Measurements from ENCODE around the gene AKTIP. TPM values are rescaled to one million over a fixed set of nuclear protein-coding genes. Genes with fewer than 3 reads are reported as not detected.

Gene AKTIP
- total RNA-seq, 1 donor from 2014 or later, result 32.2 TPM

DNA sequence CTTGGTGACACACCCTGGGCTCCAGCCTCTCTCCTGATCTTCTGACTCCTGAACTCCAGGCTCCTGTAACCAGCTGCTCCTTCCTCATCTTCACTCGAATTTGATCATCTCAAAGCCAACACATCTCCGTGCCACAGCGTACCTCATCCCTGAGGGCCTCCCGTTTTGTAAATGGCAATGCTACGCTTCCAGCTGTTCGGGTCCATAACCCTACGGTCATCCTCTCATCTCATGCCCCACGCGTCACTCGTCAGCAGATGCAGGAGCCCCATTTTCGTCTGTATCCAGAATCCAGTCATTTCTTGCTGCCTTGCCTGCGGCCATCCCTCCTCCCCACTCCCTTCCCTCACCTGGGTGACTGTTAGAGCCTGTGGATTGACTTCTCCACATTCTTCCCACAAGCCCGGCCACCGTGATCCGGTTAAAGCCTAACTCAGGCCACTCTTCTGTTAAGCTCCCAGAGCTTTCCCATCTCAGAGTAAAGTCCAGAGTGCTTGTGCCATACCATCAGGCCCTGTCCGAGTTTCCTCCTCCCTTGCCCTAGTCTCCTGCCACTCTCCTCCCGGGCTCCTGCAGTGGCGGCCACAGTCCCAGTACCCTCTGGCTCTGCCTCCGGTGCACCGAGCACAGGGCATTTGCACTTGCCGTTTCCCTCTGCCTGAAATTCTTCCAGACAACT, 20.3 kb upstream of the AKTIP start:
- no peak overlapping the region for H3K27ac ChIP-seq
- DNase-seq (ENCODE audit: extremely low spot score in 2 of 2), result no peak

DNA sequence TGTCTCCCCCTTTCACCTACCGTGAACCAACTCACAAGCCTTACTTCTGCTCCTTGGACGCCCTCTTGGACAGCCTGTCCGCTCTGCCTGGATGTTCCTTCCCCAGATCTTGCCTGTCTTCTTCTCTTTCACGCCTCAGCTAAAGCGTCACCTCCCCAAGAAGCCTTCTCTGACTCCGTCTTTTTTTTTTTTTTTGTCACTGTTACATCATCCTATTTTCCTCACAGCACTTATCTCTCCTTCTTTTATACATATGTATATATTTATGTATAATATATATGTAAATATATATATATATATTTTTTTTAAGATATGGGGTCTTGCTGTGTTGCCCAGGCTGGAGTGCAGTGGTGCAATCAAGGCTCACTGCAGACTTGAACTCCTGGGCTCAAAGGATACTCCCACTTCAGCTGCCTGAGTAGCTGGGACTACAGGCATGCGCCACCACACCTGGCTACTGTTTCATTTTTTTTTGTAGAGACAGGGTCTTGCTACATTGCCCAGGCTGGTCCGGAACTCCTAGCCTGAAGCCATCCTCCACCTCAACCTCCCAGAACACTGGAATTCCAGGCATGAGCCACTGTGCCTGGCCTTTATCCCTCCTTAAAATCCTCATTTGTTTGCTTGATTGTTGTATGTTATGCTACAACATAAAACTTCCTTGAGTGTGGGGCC, 16.5 kb upstream of the AKTIP start:
- TF ChIP-seq POLR2AphosphoS5 (IDR thresholded peaks at IDR 0.05; ENCODE audit: insufficient read depth in 1 of 2, low read depth in 1 of 2), result no peak
- TF ChIP-seq, protein P1, sequence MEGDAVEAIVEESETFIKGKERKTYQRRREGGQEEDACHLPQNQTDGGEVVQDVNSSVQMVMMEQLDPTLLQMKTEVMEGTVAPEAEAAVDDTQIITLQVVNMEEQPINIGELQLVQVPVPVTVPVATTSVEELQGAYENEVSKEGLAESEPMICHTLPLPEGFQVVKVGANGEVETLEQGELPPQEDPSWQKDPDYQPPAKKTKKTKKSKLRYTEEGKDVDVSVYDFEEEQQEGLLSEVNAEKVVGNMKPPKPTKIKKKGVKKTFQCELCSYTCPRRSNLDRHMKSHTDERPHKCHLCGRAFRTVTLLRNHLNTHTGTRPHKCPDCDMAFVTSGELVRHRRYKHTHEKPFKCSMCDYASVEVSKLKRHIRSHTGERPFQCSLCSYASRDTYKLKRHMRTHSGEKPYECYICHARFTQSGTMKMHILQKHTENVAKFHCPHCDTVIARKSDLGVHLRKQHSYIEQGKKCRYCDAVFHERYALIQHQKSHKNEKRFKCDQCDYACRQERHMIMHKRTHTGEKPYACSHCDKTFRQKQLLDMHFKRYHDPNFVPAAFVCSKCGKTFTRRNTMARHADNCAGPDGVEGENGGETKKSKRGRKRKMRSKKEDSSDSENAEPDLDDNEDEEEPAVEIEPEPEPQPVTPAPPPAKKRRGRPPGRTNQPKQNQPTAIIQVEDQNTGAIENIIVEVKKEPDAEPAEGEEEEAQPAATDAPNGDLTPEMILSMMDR (IDR thresholded peaks at IDR 0.05), result no peak
- TF ChIP-seq POLR2A (IDR thresholded peaks at IDR 0.05), result no peak
- no peak for DNase-seq (ENCODE audit: extremely low spot score in 2 of 2)
- no peak overlapping the region for H3K27ac ChIP-seq
- H3K4me1 ChIP-seq, result no peaks in the 10 kb centered on the region
- no peaks in the 10 kb centered on the region for H3K36me3 ChIP-seq
- intact Hi-C loops (cut with DNase I), result no loop called here
- no peaks in the 10 kb centered on the region for H3K27me3 ChIP-seq
- H3K9me3 ChIP-seq, result no peaks in the 10 kb centered on the region
- H3K4me3 ChIP-seq, result no peak overlapping the region

More for the DNA sequence above, 20.3 kb upstream of the AKTIP start:
- Histone ChIP-seq H3K9me3 (no peaks in the 10 kb centered on the region), H3K27me3 (no peaks in the 10 kb centered on the region), H3K36me3 (no peaks in the 10 kb centered on the region), H3K4me3 (no peak overlapping the region), H3K4me1 (no peaks in the 10 kb centered on the region)
- intact Hi-C loops (cut with DNase I), result no loop called here
- TF ChIP-seq POLR2AphosphoS5 (IDR thresholded peaks at IDR 0.05; ENCODE audit: insufficient read depth in 1 of 2, low read depth in 1 of 2), result no peak
- TF ChIP-seq, protein P1 (IDR thresholded peaks at IDR 0.05), result no peak
- TF ChIP-seq POLR2A (IDR thresholded peaks at IDR 0.05), result no peak

DNA sequence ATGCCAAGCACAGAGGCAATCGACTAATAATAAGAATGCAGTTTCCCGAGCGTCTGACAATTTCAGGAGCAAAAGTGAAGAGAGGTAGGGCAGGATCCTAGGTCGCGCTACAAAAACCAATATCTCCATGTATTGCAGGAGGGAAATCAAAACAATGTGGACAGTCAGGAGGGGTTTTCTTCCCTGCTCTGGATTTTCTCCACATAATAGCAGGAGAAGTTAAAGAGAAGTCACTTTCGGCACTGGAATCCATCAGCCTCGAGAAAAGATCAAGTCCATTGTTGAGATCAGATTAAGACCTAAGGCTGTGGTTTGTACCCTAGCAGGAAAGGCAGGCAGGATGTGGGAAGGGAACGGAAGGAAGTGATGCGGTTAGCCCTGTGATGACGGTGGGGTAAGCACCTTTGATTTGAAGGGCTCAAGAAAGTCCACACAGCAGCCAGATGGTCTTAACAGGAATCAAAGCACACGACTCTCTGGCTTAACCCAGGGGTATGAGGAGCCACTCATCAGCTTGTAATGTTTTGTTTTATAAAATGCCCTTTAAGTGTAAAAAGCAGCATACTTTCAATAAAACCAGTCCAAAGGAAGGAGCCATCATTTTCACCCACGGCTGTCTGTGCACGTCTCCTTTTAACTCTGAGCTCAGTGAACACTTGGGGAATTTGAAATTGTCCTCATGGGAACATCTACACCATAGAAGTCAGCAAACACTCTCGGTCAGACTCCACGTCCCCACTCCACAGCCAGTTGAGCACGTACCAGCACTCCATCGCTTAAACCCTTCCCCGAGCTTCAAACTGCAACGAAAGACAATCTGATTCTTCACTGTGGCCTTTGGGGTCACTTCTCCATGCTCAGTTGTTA, 15.8 kb upstream of the AKTIP start:
- no peaks in the 10 kb centered on the region for H3K27me3 ChIP-seq
- no peaks in the 10 kb centered on the region for H3K9me3 ChIP-seq
- no peaks in the 10 kb centered on the region for H3K36me3 ChIP-seq
- no peak for DNase-seq (ENCODE audit: extremely low spot score in 2 of 2)
- H3K27ac ChIP-seq, result peak overlapping the region; percentile 36
- H3K4me3 ChIP-seq, result no peak overlapping the region
- no peaks in the 10 kb centered on the region for H3K4me1 ChIP-seq
- intact Hi-C loops (cut with DNase I), result no loop called here
- TF ChIP-seq, protein P1 (IDR thresholded peaks at IDR 0.05), result no peak
- peak; percentile 18 to 57 for TF ChIP-seq POLR2AphosphoS5 (IDR thresholded peaks at IDR 0.05; ENCODE audit: insufficient read depth in 1 of 2, low read depth in 1 of 2)

DNA sequence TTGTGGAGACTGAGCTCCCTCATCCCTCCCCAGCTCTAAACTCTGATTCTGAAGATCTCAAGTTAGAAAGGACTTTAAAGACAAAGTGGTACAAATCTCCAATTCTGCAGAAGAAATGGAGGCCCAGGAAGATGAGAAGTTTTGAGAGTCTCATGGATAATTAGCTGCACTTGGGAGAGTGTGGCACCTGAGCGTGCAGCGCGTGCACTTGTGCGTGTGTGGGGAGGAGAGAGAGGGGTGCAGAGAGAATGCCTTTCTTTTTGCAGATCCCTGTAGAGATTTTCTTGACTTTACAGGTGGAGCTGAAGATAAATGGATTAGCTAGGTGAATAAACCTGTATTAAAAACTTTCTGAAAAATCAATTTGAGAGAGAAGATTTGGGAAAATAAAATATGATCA, 14.8 kb upstream of the AKTIP start:
- no peak for TF ChIP-seq POLR2AphosphoS5 (IDR thresholded peaks at IDR 0.05; ENCODE audit: insufficient read depth in 1 of 2, low read depth in 1 of 2)
- no peak for TF ChIP-seq POLR2A (IDR thresholded peaks at IDR 0.05)
- TF ChIP-seq, protein P1 (IDR thresholded peaks at IDR 0.05), result no peak
- no peak for DNase-seq (ENCODE audit: extremely low spot score in 2 of 2)
- intact Hi-C loops (cut with DNase I), result no loop called here
- H3K4me1 ChIP-seq, result no peaks in the 10 kb centered on the region
- no peaks in the 10 kb centered on the region for H3K27me3 ChIP-seq
- no peak overlapping the region for H3K4me3 ChIP-seq
- H3K27ac ChIP-seq, result peak overlapping the region; percentile 36
- H3K36me3 ChIP-seq, result no peaks in the 10 kb centered on the region
- H3K9me3 ChIP-seq, result no peaks in the 10 kb centered on the region
